GM21390 (cell line): ENCODE results near the gene ZNF689.
"Not testable (repeated sequence)": the region's sequence is repeated elsewhere in the genome, so short reads cannot be mapped to it uniquely, and the experiment has no call there.

ENCODE experiments used
- ATAC-seq: cut with Tn5 transposase; IDR thresholded peaks from one replicate; pipeline ENCODE4 v1.9.1; 2021; ENCODE audit not compliant: unreplicated experiment

The ZNF689 gene

DNA sequence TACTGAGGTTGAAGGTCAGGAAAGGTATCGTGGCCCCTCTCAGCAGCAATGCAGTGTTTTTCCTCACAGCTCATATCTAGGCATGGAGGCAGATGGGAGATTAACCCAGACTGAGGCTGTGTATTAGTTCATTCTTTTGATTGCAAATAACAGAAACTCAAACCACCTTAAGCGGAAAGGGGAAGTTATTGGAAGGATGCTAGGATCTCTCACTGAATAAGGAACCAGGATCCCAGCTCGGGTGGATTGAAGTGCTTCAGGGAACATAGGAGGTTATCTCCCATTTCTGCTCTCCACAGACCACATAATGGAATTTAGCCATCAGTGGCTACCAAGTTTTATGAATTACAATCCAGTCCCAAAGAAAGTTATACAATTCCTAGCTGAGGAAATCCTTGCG, 8.2 kb downstream of the ZNF689 start:
- no peak for ATAC-seq

DNA sequence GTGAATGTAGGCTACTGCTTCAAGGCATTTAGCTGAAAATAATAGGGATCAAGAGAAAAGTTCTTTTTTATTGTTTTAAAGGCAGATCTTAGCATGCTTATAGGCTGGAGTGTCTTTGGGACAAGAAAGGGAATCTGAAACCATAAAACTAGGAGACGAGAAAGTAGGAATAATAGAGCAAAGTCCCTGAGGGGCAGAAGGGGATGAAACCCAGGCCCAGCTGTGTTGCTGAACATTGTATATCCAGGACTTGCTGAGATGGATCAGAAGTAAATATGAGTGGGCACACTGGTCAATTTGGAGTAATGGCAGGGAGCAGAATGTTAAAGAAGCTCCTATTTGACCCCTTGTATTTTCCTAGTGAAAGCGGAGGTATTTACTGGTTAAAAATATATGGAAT, 9.3 kb downstream of the ZNF689 start:
- ATAC-seq = no peak

DNA sequence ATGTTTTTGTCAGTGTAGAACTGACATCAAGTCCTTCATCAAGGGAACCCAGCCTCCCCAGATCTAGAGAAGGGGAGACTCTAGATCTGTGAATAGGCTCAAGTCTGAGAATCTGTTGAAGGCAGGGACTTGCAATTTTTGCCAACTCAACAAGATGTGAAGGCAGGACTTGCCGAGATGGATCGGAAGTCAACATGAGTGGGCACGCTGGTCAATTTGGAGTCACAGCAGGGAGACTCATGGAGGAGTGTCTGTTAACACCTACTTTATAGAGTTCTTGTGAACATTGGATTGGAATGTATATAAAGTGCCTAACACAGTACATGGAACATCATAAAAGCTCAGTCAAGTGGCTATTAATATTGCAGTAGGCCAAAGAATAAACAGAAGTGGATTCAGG, 10.0 kb downstream of the ZNF689 start:
- no peak for ATAC-seq

DNA sequence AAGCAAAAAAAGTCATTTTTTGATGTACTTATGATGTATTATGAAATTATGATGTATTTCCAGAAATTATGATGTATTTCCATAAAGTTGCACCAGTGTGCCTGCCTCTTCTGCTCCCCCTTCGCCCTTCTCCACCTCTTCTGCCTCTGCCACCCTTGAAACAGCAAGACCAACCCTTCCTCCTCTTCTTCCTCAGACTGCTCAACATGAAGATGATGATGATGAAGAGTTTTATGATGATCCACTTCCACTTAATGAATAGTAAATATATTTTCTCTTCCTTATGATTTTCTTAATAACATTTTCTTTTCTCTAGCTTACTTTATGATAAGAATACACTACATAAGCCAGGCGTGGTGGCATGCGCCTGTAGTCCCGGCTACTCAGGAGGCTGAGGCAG, 17.3 kb downstream of the ZNF689 start:
- ATAC-seq = no peak

DNA sequence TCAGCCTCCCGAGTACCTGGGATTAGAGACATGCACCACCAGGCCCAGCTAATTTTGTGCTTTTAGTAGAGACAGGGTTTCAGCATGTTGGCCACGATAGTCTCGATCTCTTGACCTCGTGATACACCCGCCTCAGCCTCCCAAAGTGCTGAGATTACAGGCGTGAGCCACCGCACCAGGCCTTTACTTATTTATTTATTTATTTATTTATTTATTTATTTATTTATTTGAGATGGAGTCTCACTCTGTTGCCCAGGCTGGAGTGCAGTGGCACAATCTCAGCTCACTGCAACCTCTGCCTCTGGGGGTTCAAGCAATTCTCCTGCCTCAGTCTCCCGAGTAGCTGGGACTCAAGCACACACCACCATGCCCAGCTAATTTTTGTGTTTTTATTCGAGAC, 19.3 kb downstream of the ZNF689 start:
- not testable (repeated sequence) for ATAC-seq

DNA sequence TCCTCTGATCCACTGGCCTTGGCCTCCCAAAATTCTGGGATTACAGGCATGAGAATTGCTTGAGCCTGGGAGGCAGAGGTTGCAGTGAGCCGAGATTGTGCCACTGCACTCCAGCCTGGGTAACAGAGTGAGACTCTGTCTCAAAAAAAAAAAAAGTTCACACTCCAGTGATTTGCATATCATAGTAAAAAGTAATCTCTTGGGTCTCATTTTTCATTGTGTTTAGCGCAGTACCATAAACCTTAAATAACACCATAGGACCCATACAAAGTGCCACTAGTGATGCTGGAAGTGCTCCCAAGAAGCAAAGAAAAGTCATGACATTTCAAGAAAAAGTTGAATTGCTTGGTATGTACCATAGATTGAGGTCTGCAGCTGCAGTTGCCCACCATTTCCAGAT, 20.6 kb downstream of the ZNF689 start:
- not testable (repeated sequence) for ATAC-seq

DNA sequence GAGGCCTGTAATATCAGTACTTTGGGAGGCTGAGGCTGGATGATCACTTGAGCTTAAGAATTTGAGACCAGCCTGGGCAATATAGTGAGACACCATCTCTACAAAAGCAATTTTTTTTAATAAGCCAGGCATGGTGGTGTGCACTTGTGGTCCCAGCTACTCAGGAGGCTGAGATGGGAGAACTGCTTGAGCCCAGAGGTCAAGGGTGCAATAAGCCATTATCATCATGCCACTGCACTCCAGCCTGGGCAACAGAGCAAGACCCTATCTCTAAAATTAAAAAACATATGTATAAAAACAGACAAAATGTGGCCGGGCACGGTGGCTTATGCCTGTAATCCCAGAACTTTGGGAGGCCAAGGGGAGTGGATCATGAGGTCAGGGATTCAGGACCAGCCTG, 21.5 kb downstream of the ZNF689 start:
- no peak for ATAC-seq

DNA sequence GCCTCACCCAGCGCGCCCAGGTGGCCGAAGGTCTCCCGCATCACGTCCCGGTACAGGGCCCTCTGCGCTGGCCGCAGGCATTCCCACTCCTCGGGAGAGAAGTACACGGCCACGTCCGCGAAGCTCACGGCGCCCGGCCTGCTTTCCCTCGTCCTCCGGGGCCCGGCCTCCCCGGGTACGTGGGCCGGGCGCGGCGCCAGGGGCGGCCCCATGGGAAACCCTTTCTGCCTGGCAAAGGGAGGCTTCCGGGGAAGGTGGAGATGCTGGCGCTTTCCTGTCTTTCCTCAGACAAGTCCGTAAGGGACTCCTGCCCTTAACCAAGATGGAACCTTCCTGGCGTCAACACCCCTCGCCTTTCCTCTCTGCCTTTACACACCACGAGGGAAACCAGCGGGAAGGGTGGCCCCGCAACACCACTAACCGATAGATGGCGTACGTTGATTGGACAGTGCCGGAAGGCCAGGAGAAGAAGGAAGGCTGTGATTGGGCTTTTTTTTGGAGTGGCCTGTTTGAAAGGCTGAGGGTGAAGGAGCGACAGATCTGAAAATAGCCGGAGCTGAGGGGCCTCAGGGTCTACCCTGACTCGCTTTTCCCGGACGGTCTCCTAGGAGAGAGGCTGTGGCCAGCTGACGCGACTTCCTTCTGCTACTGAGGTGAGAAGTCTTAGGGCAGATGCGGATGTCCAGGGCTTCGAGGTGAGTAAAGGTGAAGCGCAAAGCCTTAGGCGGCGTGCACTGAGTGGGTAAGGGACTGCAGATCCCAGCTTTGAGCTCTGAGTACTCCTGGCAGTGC, 24.6 kb downstream of the ZNF689 start, which contains the start of gene ZNF785:
TSS of gene ZNF785 (minus strand) at position 298 of the 792 bp plus-strand sequence. CDS start at position 212, 86 bp downstream.
- peak; percentile 84 for ATAC-seq

DNA sequence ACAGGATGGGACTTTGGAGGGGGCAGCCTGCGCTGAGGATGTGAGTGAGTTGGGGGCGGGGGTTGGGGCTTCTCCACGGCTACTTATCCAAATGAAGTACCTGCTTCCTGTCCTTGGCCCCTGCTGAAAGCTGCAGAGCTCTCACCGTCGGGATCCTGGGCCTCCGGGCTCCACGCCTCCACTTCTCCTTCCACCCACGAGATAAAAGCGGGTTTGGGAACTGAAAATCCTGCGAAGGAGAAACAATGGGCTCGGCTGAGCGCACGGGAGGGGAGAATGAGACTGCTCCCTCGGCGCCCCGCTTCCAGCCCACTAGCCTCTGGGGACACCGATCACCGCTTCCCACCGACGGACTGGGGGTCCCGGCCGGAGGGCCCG, 25.2 kb downstream of the ZNF689 start:
- ATAC-seq = peak; percentile 19

DNA sequence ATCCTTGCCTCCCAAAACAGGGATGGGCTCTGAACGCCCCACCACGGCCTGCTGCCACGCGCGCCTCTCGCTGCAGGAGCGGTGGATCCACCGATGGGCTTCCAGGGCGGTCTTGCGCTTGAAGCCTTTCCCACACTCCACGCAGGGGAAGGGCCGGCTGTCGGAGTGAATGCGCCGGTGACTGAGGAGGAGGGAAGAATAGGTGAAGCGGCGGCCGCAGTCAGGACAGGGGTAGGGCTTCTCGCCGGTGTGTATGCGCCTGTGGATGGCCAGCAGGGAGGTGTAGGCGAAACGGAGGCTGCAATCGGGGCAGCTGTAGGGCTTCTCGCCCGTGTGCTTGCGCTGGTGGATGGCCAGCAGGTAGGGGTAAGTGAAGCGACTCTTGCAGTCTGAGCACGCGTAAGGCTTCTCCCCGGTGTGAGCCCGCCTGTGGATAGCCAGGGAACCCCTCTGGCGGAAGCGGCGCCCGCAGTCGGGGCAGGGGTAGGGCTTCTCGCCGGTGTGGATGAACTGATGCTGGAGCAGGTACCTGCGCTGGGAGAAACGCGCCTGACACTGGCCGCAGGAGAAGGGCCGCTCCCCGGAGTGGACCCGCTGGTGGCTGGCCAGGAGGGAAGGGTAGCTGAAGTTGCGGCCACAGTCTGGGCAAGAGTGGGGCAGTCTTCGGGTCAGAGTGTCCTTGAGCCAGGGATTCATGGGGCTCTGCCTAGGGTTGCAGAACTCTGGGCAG, 27.4 kb downstream of the ZNF689 start:
- no peak for ATAC-seq

DNA sequence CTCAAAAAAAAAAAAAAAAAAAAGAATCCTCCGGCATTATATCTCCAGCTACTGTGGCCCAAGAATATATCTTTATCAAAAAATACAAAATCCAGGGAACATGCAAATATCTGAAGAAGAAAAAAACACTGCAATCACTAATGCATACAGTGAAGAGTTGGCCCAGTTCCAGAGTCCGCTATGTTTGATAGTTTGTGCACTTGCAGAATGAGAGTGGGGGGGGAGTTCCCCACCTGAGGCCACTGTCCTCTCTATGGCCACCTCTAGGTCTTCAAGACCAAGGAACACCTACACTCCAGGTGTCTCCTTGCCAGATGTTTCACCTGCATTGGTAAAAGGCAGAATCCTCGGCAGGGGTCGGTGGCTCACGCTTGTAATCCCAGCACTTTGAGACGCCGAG, 28.7 kb downstream of the ZNF689 start:
- ATAC-seq = no peak

DNA sequence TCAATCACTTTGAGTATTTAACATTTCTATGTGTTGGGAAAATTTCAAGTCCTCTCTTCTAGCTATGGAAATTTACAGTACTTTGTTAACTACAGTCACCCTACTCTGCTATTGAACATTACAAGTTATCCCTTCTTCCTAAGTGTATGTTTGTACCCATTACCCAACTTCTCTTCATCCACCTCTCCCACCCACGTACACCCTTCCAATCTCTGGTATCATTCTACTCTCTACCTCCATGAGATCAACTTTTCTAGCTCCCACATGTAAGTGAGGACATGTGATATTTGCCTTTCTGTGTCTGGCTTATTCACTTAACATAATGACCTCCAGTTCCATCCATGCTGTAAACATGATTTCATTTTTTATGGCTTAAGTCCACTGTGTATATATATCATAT, 35.5 kb downstream of the ZNF689 start:
- no peak for ATAC-seq

DNA sequence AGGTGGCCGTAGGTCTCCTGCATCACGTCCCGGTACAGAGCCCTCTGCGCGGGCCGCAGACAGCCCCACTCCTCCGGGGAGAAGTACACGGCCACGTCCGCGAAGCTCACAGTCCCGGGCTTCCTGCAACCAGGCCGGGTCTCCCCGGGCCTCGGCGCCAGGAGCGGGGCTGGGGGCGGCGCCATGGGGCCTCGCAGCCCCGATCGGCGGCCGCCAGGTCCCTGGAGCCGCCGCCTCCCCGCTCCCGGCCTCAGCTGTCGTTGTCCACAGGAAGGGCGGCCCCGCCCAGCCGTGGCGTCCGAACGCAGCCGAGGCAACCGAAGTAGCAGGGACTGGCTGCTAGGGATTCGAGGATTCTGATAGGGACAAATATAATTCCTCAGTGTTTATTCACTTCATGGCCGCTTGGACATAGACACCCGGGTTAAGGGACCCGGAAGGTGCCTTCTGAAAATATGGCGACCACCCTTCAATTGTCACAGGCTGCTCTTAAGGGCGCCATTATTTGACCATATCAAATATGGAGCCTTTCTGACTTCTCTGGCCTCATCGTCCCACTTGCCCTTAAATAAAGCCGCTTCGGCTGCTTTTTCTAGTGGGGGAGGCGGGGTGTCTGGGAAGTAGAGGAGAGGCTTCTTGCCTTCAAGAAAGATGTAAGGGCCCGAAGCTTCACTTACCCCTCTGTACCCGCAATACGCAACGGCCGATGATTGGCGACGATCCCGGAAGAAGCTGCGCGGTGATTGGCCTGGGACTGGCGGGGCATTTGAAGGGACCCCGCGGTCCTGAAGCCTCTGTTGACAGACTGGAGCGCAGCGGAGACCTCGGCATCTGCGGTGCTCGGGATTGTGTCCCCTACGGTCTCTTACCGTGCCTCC, 38.5 kb downstream of the ZNF689 start, which contains the start of gene ZNF688:
TSS of gene ZNF688 (minus strand) at position 270 of the 878 bp plus-strand sequence. CDS start at position 185, 85 bp downstream.
- peak; percentile 76 for ATAC-seq

DNA sequence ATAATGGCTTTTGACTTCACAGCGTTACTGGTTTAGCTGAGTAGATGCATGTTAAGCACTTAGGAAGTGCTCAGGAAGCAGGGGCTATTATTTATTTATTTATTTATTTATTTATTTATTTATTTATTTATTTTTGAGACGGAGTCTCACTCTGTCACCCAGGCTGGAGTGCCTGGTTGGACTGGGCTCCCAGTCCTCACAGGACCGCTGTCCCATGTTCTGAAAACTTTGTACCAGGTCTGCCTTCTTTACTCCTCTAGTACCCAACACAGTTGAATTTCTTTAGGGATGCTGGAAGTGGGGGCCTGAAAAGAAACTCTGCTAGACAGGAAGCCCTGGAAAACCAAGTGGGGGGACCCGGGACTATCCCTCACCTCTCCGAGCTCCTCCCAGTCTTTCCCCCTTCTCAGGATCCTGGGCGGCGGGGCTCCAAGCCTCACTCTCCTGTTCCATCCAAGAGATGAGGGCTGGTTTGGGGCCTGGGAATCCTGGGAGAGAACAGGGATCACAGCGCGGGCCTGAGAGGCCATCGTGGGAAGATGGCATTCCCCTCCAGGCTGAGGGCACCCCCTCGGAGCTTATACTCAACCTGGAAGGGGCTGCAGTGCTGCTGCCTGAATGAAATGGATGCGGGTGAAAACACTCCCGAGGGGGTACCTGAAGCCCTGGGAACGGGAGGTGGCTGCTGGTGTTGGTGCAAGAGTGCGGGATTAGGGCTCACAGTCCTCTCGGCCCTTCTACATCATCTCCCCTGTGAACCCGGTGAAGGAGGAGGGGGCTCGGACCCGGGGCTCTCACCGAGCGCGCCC, 39.3 kb downstream of the ZNF689 start:
- no peak for ATAC-seq

DNA sequence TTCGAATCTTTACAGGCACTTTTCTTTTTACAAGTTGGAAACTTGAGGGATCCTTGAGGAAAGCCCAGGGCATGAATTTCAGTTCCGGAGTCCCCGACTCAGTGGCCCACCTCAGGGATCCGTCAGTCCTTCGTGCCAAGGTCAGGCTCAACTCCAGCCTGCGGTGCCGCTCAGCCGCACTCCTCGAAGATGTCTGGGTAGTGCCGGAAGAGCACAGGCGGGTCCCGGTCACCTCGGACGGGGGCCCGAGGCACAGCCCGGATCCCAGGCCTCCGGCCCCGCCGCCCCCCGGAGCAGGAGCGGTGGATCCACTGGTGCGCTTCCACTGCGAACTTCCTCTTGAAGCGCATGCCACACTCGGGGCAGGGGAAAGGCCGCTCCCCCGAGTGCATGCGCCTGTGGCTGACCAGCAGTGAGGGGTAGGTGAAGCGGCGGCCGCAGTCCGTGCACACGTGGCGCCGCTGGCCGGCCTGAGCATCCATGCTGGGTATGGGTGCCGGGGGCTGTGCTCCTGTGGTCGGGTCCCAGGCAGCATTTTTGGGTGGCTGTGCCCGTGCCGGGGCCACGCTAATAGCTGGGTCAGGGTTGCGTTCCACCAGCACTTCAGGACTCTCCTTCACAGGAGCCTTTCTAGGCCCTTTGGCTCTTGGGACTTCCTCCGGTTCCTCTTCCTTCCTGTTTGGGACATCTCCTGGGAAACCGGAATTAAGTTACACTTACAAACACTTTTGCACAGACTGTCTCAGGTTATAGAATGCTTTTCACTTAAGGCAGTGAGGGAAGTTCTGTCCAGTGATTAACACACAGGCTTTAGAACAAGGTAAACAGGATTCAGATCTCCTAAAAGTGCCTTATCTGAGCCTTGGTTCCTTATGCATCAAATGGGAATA, 40.2 kb downstream of the ZNF689 start:
- ATAC-seq = no peak

DNA sequence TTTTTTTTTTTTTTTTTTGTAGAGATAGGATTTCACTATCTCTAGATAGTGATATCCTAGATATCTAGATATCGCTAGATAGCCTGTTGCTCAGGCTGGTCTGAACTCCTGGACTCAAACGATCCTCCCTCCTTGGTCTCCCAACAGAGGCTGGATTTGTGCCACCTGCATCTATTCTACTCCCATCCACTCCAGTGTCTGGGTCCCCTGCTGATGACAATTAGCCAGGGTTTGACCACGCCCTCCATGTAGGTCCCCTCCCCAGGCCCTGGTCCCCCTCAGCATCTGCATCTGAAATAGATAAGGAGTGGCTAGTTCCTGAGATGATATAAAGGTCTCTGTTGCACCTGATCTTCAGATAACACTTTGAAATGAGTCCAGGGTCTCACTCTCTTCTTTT, 40.9 kb downstream of the ZNF689 start:
- ATAC-seq = no peak

DNA sequence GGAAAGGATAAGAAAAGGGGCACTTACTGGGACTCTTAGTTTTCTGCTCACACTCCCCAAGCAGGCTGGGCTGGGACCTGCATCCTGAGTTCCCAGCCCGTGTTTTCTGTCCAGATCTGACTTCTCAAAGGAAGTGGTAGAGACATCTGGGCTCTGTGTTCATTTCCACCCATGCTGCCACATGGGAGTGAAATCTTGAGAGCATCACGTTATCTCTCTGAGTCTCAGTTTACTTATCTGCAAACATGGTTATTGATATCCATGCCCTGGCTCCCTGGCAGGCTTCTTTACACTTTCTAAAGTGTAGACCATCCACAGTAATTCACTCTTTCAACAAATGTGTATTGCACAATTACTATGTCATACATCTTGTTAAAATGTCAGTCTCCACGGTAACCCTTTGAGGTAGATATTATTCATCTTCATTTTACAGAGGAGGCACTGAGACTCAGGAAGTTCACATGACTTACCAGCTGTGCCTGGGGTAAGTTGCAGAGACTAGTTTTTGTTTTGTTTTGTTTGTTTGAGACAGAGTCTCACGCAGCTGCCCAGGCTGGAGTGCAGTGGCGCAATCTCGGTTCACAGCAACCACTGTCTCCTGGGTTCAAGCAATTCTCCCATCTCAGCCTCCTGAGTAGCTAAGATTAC, 42.1 kb downstream of the ZNF689 start:
- ATAC-seq = peak; percentile 41

DNA sequence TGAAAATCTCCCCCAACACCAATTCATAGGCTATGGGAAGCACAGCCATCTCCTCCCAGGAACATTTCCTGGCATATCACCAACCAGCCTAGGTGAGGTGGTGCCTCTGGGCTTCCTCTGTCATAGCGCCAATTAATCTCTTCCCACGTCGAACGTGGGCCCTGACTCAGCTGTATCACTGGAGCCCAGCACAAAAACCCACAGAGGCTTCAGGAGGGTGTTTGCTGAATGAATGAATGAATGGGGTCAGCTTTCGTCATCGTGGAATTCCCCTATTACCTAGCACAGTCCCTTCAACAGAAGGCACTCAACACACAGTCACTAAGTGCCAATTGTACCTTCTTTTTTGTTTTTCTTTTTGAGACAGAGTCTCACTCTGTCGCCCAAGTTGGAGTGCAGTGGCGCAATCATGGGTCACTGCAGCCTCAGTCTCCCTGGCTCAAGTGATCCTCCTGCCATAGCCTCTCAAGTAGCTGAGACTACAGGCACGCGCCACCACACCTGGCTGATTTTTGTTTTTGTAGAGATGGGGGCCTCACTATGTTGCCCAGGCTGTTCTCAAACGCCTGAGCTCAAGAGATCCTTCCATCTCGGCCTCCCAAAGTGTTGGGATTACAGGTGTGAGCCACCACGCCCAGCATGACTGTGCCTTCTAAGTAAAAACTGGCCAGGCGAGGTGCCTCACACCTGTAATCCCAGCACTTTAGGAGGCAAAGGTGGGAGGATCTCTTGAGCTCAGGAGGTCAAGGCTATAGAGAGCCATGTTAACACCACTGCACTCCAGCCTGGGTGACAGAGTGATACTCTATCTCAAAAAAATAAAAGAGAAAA, 42.8 kb downstream of the ZNF689 start:
- ATAC-seq = no peak
